ENCODE results near the gene WIZ.

WIZ gene

DNA sequence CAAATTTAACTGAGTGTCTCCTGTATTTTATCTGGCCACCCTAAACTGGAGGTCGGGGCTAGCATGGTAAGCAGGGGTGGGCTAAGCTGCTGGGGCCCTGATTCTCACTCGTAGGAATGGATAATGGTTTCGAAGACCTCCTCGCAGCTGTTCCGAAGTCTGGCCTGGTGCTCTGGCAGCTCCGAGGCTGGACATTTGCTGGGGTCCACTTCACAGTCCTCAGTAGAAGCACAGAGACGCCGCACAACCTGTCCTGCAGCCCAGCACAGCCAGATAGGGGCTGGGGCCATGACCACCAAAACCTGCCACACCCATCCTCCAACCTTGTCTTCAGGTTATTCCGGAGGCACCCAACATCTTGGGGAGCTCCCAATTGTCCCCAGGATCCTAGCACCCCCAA is 6.2 kb upstream of the WIZ start:
- Mint-ChIP-seq H3K36me3 (ENCODE audit: low read depth) (peaks cover 56% of the 10 kb centered on the region), H3K27ac (no peak overlapping the region), H3K4me1 (ENCODE audit: low read depth) (peaks cover 3% of the 10 kb centered on the region), H3K4me3 (no peak overlapping the region), H3K27me3 (no peaks in the 10 kb centered on the region), H3K9me3 (no peaks in the 10 kb centered on the region)

DNA sequence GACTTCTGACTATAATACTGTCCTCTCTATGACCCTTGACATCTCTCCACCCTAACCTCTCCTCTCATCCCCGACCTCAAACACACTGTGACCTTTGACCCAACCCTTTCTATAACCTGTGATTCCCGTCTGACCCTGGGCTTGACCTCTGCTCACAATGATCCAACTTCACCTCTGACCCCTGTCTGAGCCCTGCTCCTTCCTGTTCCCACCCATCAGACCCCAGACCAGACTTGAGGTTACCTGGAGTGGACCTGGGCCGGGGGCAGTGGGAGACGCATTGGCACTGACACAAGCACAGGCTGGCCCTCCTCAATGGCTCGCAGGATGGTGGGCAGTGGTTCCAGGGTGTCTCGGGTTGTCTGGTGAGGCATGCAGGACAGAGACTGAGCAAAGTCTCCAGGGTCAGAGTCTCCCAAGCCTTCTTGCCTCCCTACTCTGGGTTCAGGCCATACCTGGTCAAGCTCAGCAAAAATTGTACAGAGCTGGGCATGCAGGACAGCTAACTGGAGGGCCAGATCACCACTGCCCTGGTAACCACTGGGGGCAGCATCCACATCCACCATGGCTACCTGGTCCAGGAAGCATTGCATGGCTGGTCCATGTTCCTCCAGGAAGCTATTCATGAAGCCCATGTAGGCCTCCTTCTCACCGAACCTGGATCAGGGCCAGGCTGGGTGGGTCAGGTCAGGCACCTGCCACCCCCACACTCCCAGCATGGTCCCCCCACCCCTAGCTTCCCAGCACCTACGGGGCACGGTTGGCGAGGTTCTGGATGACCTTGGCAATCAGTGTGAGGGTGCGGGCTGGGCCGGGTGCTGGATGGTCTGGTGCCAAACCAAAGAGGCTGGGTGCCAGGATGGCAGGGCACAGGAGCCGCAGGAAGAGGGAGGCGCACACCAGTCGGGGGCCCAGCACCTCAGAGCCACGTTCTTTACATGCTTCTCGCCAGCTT is 4.4 kb upstream of the WIZ start:
- Mint-ChIP-seq H3K4me3 (no peak overlapping the region), H3K27me3 (no peaks in the 10 kb centered on the region), H3K4me1 (ENCODE audit: low read depth) (peaks cover 14% of the 10 kb centered on the region), H3K27ac (peak overlapping the region; percentile 41), H3K36me3 (ENCODE audit: low read depth) (peaks cover 48% of the 10 kb centered on the region), H3K9me3 (no peaks in the 10 kb centered on the region)

DNA sequence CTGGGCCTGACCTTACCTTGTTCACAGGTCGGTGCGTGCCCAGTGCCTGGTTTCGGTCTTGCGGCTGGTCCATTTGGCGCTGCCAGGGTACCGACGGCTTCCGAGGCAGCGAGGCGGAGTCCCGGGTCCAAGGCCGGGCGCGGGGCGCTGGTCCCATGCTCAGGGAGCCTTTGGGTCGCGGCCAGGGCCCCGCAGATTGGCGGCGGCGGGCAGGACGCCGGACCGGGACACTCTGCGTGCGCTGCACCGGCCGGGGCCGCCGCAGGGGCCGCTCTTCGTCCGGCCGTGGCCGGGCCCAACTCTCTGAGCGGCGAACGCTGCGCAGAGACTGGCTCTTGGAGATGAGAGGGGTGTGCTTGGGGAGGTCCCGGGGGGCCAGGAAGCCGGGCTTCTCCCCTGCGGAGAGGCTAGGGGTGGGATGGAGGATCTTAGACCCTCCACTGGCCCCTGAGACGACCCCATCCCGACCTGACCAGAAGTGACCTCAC is 3.4 kb upstream of the WIZ start:
- Mint-ChIP-seq H3K27me3 (no peaks in the 10 kb centered on the region), H3K9me3 (no peaks in the 10 kb centered on the region), H3K36me3 (ENCODE audit: low read depth) (peaks cover 47% of the 10 kb centered on the region), H3K27ac (no peak overlapping the region), H3K4me3 (no peak overlapping the region), H3K4me1 (ENCODE audit: low read depth) (peaks cover 21% of the 10 kb centered on the region)

DNA sequence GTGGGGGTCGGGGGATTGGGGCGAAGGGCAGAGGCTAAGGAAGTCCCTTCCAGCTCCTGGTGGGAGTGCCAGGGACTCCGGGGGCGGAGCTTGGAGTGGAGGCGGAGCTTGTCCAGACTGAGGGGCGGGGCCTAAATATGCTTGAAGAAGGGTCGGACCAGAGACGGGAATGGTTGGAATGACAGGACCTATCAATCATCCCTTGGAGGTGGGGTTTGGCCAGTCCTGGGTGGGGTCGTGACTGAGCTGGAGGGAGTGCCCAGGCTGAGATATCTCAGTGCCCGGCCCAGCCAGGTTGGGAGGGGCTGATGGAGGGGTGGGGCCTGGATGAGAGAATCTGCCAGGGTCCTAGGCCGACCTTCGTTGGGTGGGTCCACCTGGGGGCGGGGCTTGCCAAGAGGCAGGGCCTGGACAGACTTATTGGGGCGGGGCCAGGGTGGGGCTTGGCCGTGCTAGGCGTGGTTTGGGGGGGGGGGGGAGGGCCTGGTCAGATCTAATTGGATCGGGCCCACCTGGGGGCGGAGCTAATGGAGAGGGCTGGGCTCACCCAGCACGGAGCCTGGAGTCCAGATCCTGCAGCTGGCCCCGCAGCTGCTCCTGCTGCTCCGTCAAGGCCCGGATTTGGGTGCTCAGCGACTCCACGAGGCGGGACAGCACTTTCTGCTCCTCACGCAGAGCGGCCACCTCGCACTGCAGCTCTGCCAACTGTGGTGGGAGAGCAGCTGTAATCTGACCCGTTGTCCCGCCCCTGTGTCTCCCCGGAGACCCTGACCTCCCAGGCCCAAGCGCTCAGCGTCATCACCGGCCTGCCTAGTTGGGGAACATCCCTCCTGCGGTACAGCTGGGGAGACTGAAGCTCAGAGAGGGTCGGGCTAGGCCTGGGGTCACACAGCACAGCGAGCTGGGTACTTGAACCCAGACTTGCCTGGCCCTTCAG is 2.6 kb upstream of the WIZ start:
- no peak overlapping the region for H3K27ac Mint-ChIP-seq

DNA sequence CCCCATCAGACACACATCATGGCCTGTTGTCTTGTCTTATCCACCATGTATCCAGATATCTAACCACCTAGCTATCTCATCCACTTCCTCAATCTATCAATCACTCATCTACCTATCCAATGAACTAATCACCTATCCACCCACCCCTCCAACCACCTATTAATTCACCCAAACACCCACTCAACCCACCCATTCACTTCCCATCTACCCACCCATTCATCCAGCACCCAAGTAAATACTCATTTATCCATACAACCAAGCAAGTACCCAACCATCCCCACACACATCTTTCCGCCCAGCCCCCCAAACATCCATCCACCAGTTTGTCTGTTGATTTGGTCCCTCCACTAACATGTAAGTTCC is 753 bp upstream of the WIZ start:
- Mint-ChIP-seq H3K4me1 (ENCODE audit: low read depth) (peaks cover 21% of the 10 kb centered on the region), H3K4me3 (peak overlapping the region; percentile 71), H3K36me3 (ENCODE audit: low read depth) (peaks cover 35% of the 10 kb centered on the region), H3K27me3 (no peaks in the 10 kb centered on the region), H3K9me3 (no peaks in the 10 kb centered on the region), H3K27ac (peak overlapping the region; percentile 74)

More for the DNA sequence above, 2.6 kb upstream of the WIZ start:
- H3K36me3 Mint-ChIP-seq (ENCODE audit: low read depth): peaks cover 43% of the 10 kb centered on the region
- H3K4me3 Mint-ChIP-seq: no peak overlapping the region
- peaks cover 21% of the 10 kb centered on the region for H3K4me1 Mint-ChIP-seq (ENCODE audit: low read depth)
- H3K9me3 Mint-ChIP-seq: no peaks in the 10 kb centered on the region
- H3K27me3 Mint-ChIP-seq: no peaks in the 10 kb centered on the region

DNA sequence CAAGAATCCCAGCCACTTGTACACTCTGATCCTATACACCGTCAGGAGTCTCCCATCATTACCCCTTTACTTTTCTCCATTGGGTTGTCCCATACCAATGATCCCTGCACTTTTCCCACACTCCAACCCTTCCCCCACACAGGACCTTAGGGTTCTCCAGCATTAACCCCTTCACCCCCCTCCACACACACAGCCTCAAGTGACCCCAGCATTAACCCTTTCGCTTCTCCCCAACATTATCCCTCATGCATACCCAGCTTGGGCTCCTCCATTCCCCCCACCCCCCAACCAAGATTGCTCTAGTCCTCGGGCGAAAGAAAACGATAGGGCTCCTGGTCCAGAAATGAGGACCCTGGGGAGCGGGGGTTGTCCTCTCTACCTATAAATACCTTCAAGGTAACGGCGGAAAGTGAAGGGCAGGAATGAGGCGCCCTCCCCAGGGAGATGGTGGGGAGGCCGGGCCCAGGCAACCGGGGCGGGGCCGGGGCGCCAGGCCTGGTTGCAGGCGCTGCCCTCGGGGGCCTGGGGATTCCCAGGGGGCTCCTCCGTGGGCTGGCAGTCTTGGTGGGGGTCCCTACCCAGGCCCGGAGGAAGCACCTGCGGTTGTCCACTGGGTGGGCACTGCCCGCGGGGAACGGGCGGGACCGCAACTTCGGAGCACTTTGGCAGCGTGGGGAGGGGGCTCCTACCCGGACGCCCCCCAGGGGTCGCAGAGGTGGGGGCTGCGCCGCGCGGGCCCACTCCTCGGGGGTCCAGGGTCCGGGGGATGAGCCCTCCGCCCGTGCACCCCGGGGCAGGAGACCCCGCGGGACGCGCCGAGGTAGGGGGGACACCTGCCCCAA is 757 bp downstream of the WIZ start:
- Mint-ChIP-seq H3K4me3 (peak overlapping the region; percentile 42), H3K27me3 (no peaks in the 10 kb centered on the region), H3K27ac (no peak overlapping the region), H3K9me3 (no peaks in the 10 kb centered on the region), H3K36me3 (ENCODE audit: low read depth) (peaks cover 21% of the 10 kb centered on the region), H3K4me1 (ENCODE audit: low read depth) (peaks cover 21% of the 10 kb centered on the region)

DNA sequence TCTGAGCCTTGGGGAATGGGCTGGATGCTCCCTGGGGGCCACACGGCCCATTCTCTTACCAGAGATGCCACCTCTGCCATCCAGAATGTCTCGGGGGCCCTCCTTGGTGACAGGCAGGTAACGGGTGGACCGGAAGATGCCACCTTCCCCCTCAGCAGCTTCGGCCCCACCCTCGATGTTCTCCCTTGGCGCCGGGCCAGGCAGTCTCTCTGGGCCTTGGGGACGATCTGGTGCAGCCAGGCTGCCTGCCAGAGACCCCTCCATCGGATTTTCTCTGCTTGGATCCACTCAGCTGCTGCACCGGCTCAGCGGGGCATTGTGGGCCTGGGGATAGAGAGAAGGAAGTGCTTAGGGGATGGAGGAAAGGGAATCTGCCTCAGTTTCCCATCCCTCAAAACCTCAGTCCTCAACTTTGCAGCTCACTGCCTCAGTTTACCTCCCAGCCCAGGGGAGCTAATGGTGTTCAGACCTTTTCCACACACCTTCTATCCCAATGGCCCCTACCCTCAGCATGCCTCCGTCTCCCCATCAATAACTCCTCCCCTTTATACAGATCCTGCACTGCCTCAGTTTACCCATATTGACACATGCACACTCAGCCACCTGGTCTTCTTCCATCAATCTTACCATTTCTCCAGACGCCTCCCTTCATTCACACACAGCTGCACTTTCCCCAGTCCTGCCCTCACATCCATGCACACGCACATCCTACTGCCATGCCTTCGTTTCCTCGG is 1.5 kb downstream of the WIZ start:
- H3K9me3 Mint-ChIP-seq: no peaks in the 10 kb centered on the region
- no peak overlapping the region for H3K27ac Mint-ChIP-seq
- peaks cover 21% of the 10 kb centered on the region for H3K4me1 Mint-ChIP-seq (ENCODE audit: low read depth)
- H3K4me3 Mint-ChIP-seq: peak overlapping the region; percentile 42
- no peaks in the 10 kb centered on the region for H3K27me3 Mint-ChIP-seq
- peaks cover 14% of the 10 kb centered on the region for H3K36me3 Mint-ChIP-seq (ENCODE audit: low read depth)

DNA sequence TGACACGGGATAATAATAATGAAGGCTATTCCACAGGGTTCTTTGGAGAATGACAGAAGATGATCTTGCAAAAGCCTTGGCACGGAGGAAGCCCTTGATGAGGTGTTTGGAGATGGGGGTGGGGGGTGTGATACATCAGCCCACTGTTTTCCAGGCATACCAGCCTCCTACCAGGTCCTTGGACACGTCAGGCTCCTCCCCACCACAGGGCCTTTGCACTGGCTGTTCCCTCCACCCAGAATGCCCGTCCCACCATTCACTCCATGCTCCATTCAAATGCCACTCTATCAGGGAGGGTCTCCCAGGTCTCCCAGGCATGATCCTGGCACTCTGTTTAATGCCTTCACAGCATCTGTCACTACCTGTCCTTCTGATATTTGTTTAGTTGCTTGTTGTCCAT is 2.7 kb downstream of the WIZ start:
- H3K27me3 Mint-ChIP-seq: no peaks in the 10 kb centered on the region
- no peaks in the 10 kb centered on the region for H3K9me3 Mint-ChIP-seq
- H3K4me3 Mint-ChIP-seq: no peak overlapping the region
- peaks cover 21% of the 10 kb centered on the region for H3K4me1 Mint-ChIP-seq (ENCODE audit: low read depth)
- H3K36me3 Mint-ChIP-seq (ENCODE audit: low read depth): peaks cover 9% of the 10 kb centered on the region
- no peak overlapping the region for H3K27ac Mint-ChIP-seq

DNA sequence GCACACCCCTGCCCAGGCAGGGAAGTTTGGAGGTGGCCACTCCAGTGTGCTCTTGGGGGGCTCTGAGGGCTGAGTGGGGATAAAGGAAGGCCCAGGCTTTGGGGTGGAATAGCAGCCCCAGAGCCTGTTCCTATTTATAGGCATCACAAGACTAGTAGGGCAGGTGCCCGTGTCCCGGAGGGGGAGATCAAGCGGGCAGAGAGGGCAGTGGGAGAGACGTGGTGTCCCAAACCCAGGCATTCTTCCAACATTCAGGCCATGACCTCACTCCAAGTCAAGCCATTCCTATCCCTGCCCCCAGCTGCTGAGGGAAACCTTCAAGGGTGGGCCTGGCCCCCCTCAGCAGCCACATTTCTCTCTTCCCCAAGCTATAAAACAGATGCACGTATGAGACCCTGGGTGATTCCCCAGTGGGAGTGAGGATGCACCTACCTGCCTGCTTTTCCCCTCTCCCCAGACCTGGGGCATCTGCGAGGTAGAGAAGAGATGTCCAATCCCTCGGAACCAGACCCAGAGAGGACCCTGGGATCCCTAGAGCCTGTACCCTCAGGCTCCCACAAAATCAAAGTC is 3.9 kb downstream of the WIZ start:
- no peaks in the 10 kb centered on the region for H3K36me3 Mint-ChIP-seq (ENCODE audit: low read depth)
- no peaks in the 10 kb centered on the region for H3K27me3 Mint-ChIP-seq
- H3K4me1 Mint-ChIP-seq (ENCODE audit: low read depth): peaks cover 17% of the 10 kb centered on the region
- no peak overlapping the region for H3K4me3 Mint-ChIP-seq
- H3K9me3 Mint-ChIP-seq: no peaks in the 10 kb centered on the region
- H3K27ac Mint-ChIP-seq: no peak overlapping the region

DNA sequence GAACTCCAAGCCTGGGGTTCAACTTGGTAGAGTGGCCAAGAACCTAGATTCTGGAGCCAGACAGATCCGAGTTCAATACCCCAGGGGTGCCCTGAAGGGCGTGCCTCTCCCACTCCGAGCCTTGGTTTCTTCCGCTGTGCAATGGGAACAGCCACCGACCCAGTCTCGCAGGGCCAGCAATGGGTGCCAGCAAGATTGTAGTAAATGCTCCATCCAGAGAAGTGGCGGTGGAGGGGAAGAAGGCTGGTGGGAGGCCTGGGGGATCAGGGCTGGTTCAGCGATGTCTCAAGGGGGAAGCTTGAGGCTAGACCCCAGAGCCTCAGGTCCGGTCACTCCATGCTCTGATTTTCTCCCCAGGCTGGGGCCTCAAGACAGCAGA is 4.5 kb downstream of the WIZ start:
- Mint-ChIP-seq H3K27me3 (no peaks in the 10 kb centered on the region), H3K4me3 (no peak overlapping the region), H3K27ac (no peak overlapping the region), H3K36me3 (ENCODE audit: low read depth) (no peaks in the 10 kb centered on the region), H3K4me1 (ENCODE audit: low read depth) (peaks cover 10% of the 10 kb centered on the region), H3K9me3 (no peaks in the 10 kb centered on the region)

DNA sequence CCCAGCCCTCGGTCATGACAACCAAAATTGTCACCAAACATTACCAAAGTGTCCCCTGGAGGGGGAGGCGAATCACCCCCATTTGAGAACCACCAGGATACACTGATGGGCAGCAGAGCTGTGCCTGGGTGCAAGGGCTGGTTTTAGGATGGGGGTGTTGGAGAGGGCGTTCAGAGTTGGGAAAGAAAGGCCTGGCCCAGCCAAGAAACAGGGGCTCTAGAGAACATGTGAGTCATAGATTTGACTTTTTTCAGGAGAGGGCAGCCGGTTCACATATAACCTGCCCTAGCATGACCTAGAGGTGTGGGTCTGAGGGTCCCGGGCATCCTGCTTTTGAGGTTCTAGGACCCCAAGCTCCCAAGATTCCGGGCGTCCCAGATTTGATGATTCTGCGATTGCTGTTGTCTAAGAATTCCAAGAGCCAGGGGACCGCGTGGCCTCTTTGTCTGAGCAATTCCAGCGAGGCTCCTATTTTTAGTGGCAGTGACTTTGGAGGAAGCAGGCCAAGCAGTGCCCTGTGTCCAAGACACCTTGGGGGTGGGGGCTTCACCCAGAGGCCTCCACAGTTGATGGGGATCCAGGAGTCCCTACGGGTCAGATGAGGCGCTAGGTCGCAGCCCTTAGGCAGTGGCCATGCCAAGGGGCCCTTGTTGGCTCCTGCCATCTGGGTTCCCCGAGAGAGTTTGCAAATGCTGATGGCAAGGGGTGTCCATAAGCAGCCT is 5.1 kb downstream of the WIZ start:
- Mint-ChIP-seq H3K4me3 (no peak overlapping the region), H3K27ac (no peak overlapping the region), H3K9me3 (no peaks in the 10 kb centered on the region), H3K36me3 (ENCODE audit: low read depth) (no peaks in the 10 kb centered on the region), H3K27me3 (no peaks in the 10 kb centered on the region), H3K4me1 (ENCODE audit: low read depth) (peaks cover 7% of the 10 kb centered on the region)

DNA sequence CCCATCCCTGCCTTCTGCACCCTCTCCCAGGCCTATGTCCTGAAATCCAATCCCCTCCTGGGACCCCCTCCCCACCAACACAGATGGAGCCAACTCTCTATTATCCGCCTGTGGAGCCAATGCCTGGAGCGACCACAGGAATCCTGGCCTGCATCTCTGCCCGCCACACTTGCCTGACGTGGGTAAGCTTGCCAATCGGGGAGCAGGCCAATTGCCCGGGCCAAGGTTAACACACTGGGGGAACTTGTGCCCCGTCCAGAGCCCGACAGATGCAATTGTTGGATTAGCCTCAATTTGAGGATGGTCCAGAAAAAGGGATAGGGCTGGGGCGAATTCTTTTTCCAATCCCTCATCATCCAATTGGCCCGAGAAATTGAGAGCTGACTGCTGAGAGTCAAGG is 5.9 kb downstream of the WIZ start:
- H3K36me3 Mint-ChIP-seq (ENCODE audit: low read depth): no peaks in the 10 kb centered on the region
- H3K4me1 Mint-ChIP-seq (ENCODE audit: low read depth): peaks cover 5% of the 10 kb centered on the region
- no peak overlapping the region for H3K27ac Mint-ChIP-seq

DNA sequence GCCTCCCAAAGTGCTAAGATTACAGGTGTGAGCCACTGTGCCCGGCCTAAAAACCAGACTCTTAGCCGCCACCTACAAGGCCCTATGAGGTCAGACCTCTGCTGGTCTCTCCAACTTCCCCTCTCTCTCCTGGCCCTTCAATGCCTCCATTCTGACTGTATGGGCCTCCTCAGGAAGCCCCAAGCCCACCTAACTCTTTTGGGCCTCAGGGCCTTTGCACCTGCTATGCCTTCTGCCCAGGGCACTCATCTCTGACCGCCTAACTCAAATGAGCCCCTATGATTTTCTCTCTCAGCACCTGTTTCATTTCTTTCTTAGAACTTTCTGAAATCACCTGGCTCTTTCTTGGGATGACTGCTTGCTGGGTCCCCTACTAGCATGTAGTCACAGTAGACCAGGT is 6.4 kb downstream of the WIZ start:
- H3K4me3 Mint-ChIP-seq: no peak overlapping the region
- H3K27me3 Mint-ChIP-seq: no peaks in the 10 kb centered on the region

More for the DNA sequence above, 5.9 kb downstream of the WIZ start:
- Mint-ChIP-seq H3K4me3 (no peak overlapping the region), H3K9me3 (no peaks in the 10 kb centered on the region), H3K27me3 (no peaks in the 10 kb centered on the region)

More for the DNA sequence above, 6.4 kb downstream of the WIZ start:
- Mint-ChIP-seq H3K36me3 (ENCODE audit: low read depth) (no peaks in the 10 kb centered on the region), H3K4me1 (ENCODE audit: low read depth) (peaks cover under 1% of the 10 kb centered on the region), H3K9me3 (no peaks in the 10 kb centered on the region), H3K27ac (no peak overlapping the region)
